Measurements from ENCODE around the gene SLC6A3. TPM values are rescaled to one million over a fixed set of nuclear protein-coding genes. Genes with fewer than 3 reads are reported as not detected.
"Not testable (repeated sequence)": the region's sequence is repeated elsewhere in the genome, so short reads cannot be mapped to it uniquely, and the experiment has no call there.

Gene SLC6A3
- total and polyA plus RNA-seq, 7 donors: under 0.01 to 0.01 TPM; not detected in 5

DNA sequence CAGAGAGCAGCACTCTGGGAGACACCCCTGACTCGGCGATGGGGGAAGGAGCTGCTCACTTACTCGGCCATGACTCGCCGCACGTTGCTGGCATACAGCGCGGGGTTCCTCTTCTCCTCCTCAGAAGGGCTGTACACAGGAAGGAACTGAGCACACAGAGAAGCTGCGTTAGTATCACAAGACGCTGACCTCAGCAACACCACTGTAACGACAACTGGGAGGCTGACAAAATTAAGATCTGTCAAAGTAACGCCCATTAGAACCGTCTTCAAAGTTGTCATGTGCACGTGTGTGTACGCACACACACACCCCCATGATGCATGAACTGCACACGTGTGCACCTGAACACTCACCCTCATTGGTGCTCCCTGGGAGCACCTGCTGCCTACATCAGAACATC lies 32.1 kb upstream of the SLC6A3 start:
- intact Hi-C loops (cut with DNase I): no loop called here
- Histone ChIP-seq H3K9me3 (no peaks in the 10 kb centered on the region), H3K4me3 (no peak overlapping the region), H3K4me1 (no peaks in the 10 kb centered on the region), H3K27me3 (ENCODE audit: insufficient read depth in 3 of 3, low read length in 2 of 3) (no peaks in the 10 kb centered on the region), H3K27ac (no peak overlapping the region), H3K36me3 (ENCODE audit: insufficient read depth in 1 of 2, low read depth in 1 of 2) (peaks cover 0 to 21% of the 10 kb centered on the region in 2 donors)
- WGBS, 3 donors: 86 to 88% (median 88%) methylated on average over 16 of the region's 16 CpGs
- ATAC-seq: peak in 3 of 4 donors; percentile 21 to 31 (median 21)
- DNase-seq: peak; percentile 52 to 75
- TF ChIP-seq, protein P1, sequence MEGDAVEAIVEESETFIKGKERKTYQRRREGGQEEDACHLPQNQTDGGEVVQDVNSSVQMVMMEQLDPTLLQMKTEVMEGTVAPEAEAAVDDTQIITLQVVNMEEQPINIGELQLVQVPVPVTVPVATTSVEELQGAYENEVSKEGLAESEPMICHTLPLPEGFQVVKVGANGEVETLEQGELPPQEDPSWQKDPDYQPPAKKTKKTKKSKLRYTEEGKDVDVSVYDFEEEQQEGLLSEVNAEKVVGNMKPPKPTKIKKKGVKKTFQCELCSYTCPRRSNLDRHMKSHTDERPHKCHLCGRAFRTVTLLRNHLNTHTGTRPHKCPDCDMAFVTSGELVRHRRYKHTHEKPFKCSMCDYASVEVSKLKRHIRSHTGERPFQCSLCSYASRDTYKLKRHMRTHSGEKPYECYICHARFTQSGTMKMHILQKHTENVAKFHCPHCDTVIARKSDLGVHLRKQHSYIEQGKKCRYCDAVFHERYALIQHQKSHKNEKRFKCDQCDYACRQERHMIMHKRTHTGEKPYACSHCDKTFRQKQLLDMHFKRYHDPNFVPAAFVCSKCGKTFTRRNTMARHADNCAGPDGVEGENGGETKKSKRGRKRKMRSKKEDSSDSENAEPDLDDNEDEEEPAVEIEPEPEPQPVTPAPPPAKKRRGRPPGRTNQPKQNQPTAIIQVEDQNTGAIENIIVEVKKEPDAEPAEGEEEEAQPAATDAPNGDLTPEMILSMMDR (IDR thresholded peaks at IDR 0.05): no peak

DNA sequence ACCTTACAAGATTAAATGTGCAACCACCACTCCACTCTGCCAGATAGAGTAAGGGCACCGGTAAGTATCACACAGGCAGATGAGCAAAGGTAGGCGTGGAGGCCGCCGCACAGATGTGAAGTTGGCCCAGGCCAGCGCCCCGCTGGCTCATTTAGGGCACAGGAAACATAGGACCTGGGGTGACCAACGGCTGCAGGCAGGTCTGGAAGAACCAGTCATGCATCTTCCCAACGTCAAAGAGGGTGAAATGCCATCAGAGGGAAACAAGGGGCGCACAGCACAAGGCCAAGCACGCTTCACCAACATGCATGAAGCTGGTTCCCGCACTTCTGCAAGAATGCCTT lies 31.7 kb upstream of the SLC6A3 start:
- no peaks in the 10 kb centered on the region for H3K27me3 ChIP-seq (ENCODE audit: insufficient read depth in 3 of 3, low read length in 2 of 3)
- H3K27ac ChIP-seq: no peak overlapping the region
- no peak overlapping the region for H3K4me3 ChIP-seq
- TF ChIP-seq, protein P1 (IDR thresholded peaks at IDR 0.05): no peak
- H3K9me3 ChIP-seq: no peaks in the 10 kb centered on the region
- ATAC-seq: no peak
- peaks cover 0 to 21% of the 10 kb centered on the region in 2 donors for H3K36me3 ChIP-seq (ENCODE audit: insufficient read depth in 1 of 2, low read depth in 1 of 2)
- intact Hi-C loops (cut with DNase I): no loop called here
- H3K4me1 ChIP-seq: no peaks in the 10 kb centered on the region
- DNase-seq: no peak
- WGBS, 3 donors: 91 to 96% (median 96%) methylated on average over 11 of the region's 11 CpGs

DNA sequence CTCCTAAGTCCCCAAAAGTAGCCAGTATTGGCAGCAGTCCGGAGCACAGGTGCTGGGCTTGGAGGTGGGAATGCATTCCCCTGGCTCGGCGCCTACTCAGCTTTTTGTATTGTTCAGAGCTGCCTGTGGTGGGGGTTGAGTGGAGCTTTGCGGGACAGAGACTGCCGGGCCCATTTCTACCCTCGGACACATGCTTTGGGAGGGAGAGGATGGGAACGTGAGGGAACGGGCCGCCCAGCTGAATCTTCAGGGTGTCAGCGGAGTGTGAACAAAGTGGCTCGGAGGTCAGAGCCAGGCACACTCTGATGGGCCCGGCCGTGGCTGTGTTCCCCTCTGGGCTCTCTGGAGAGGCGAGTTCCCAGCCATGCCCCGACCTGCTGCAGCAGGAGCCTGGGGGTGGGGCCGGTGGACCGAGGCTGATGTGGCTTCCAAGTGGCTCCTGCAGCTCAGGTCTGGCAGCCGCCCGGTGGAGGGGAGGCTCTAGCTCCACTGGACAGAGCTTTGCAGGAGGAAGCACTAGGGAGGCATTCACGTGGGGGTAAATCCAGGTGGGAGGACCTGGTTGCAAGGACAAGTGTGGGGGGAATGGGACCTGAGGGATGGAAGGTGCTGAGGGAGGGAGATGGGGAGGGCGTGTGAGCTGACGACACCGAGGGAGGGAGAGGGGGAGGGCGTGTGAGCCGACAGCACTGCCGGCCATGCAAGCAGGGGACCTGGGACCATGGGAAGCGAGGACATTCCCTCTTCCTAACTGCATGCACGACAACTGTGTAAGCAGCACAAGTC lies 31.1 kb upstream of the SLC6A3 start:
- Histone ChIP-seq H3K4me1 (no peaks in the 10 kb centered on the region), H3K27me3 (ENCODE audit: insufficient read depth in 3 of 3, low read length in 2 of 3) (no peaks in the 10 kb centered on the region), H3K9me3 (no peaks in the 10 kb centered on the region), H3K27ac (no peak overlapping the region), H3K4me3 (no peak overlapping the region), H3K36me3 (ENCODE audit: insufficient read depth in 1 of 2, low read depth in 1 of 2) (peaks cover 0 to 21% of the 10 kb centered on the region in 2 donors)
- intact Hi-C loops (cut with DNase I): no loop called here
- TF ChIP-seq, protein P1 (IDR thresholded peaks at IDR 0.05): no peak
- WGBS, 3 donors: 86 to 87% (median 86%) methylated on average over 28 of the region's 28 CpGs
- DNase-seq: peak in 1 of 2 donors; percentile 6
- ATAC-seq: no peak

DNA sequence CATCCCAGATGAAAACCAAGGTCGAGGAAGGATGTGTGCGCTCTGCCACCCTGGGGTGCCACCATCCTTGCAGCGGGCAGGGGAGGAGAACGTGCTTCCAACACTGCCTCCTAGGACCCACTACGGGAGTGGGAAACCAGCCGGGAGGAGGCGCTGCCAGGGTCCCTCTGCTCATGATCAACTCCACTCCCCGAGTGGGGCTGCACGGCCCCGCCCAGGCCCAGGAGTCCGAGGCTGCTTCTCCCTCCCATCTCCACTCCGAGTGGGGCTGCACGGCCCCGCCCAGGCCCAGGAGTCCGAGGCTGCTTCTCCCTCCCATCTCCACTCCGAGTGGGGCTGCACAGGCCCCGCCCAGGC lies 30.3 kb upstream of the SLC6A3 start:
- H3K27me3 ChIP-seq (ENCODE audit: insufficient read depth in 3 of 3, low read length in 2 of 3): not testable (repeated sequence)
- DNase-seq: peak in 1 of 2 donors; percentile 6

DNA sequence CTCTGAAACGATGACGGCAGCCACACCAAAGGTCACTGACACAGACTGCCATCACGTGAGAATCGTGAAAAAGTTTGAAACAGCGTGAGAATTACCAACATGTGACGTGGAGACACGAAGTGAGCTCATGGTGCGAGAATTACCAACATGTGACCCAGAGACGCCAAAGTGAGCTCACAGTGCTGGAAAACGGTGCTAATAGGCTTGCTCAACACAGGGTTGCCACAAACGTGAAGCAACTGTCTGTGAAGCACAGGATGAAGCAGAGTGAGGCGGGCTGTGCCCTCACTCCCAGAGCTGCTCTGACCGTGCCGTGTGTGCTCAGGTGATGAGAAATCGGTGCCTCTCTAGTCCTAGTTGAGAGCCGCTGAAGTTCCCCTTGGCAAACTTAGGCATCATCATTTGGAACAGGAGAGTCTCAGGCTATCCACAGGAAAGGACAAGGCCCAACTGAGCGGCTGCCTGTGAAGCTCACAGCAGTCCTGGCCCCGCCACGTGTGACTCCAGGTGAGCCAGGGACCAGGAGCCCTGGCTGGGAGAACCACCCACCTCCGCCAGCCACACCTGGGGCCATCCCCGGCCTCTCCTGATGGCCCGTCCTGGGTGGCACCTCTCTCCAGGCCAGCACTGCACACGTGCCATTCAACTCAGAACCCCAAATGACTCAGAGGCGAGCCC lies 29.8 kb upstream of the SLC6A3 start:
- TF ChIP-seq, protein P1 (IDR thresholded peaks at IDR 0.05): no peak
- intact Hi-C loops (cut with DNase I): no loop called here
- Histone ChIP-seq H3K4me3 (no peak overlapping the region), H3K27ac (no peak overlapping the region), H3K4me1 (no peaks in the 10 kb centered on the region), H3K27me3 (ENCODE audit: insufficient read depth in 3 of 3, low read length in 2 of 3) (no peaks in the 10 kb centered on the region), H3K36me3 (ENCODE audit: insufficient read depth in 1 of 2, low read depth in 1 of 2) (peaks cover 0 to 21% of the 10 kb centered on the region in 2 donors), H3K9me3 (no peaks in the 10 kb centered on the region)
- 92 to 93% (median 92%) methylated on average over 24 of the region's 24 CpGs for WGBS, 3 donors
- ATAC-seq: no peak
- DNase-seq: peak in 1 of 2 donors; percentile 2

More for the DNA sequence above, 30.3 kb upstream of the SLC6A3 start:
- H3K4me3 ChIP-seq; intact Hi-C loops (cut with DNase I); H3K9me3 ChIP-seq; H3K27ac ChIP-seq; H3K4me1 ChIP-seq; ATAC-seq: not testable (repeated sequence)
- 79 to 86% (median 84%) methylated on average over 15 to 17 of the region's 17 CpGs for WGBS, 3 donors
- H3K36me3 ChIP-seq (ENCODE audit: insufficient read depth in 1 of 2, low read depth in 1 of 2): peaks cover 0 to 21% of the 10 kb centered on the region in 2 donors
